Measurements from ENCODE around the gene FOXF1.

The FOXF1 gene

GRCh38 chr16:86516623-86517003 lies 6.3 kb downstream of the FOXF1 start:
- DNase-seq (ENCODE audit: low read depth in 1 of 2, low spot score in 1 of 2) = no peak

GRCh38 chr16:86517033-86517432 lies 6.7 kb downstream of the FOXF1 start:
- no peak for DNase-seq (ENCODE audit: low read depth in 1 of 2, low spot score in 1 of 2)

- DNase-seq (ENCODE audit: low read depth in 1 of 2, low spot score in 1 of 2) = no peak
Measured at GRCh38 chr16:86517652-86518258, 7.4 kb downstream of the FOXF1 start.

- DNase-seq (ENCODE audit: low read depth in 1 of 2, low spot score in 1 of 2) = no peak
Measured at GRCh38 chr16:86519007-86519648, 8.8 kb downstream of the FOXF1 start.

- DNase-seq (ENCODE audit: low read depth in 1 of 2, low spot score in 1 of 2) = peak; percentile 22 to 37
Measured at GRCh38 chr16:86519649-86520316, 9.5 kb downstream of the FOXF1 start.

- no peak for DNase-seq (ENCODE audit: low read depth in 1 of 2, low spot score in 1 of 2)
Measured at GRCh38 chr16:86520317-86521210, 10.2 kb downstream of the FOXF1 start.

DNA sequence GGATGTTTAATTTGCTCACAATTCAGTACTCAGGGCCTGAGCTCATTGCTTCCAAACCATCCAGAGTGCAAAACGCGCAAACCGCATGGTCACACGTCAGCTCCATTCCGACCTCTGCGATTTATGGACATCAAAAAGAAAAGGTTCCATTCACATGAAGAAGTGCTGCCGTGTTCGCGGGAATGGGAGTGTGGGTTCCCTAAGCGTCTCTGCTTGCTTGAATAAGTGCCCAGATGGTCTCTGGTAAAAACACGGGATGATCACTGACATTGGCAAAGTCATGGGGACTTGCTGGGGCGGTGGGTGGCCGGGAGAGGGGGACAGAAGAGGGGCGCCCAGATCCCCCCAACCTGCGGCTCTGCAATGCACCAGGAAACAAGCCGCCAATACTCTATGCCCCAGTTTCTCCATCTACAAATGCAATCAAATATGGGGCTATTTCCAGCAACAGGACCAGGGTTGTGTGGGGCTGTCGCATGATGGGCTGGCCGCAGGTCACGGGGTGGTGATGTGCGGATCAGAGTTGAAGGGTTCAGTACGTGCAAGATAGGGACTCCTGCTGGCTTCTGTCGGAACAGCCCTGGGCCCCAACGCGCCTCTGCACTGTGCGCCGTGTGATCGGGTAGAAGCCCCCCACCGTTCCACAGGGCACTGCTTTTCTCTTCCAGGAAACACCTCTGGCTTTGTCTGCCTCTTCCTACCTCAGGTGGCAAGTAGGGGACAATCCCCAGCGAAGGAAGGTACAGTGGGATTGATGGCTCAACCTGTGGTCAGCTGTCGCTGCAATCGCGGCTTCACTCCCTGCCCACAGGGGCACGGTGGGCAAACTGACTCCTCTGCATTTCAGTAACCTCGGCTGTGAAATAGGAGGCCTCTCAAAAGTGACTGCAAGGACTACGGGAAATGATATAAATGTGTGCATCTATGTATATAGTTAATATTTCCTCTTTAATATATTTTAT lies 11.2 kb downstream of the FOXF1 start:
- no peak for DNase-seq (ENCODE audit: low read depth in 1 of 2, low spot score in 1 of 2)

- DNase-seq (ENCODE audit: low read depth in 1 of 2, low spot score in 1 of 2) = no peak
Measured at GRCh38 chr16:86522634-86523033, 12.3 kb downstream of the FOXF1 start.

DNA sequence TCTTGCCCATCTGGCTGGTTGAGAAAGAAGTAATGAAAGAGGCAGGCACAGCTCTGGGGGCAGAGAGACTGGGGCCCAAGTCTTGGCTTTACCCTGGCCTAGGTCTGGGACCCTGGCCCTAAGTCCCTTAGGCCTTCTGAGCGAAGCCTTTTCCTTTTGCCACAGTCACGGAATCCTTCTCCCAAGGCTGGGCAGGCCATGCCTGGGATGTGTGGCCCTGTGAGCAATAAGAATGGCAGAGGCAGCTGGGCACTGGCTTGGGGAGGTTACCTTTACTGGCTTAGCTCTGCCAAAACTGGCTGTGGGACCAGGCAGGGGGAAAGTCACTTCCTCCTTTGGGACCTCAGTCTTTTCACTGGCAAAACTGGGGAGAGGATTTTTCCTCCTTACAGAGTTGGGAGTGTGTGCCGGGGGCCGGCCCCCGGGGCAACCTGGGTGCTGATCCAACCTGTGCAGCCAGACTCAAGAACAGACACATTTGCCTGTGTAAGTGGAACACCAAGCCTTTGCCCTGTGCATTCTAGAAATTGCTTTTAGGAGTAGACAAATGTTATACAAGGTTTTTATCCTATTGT lies 12.9 kb downstream of the FOXF1 start:
- no peak for DNase-seq (ENCODE audit: low read depth in 1 of 2, low spot score in 1 of 2)

- no peak for DNase-seq (ENCODE audit: low read depth in 1 of 2, low spot score in 1 of 2)
Measured at GRCh38 chr16:86524029-86524428, 13.7 kb downstream of the FOXF1 start.

- DNase-seq (ENCODE audit: low read depth in 1 of 2, low spot score in 1 of 2) = no peak
Measured at GRCh38 chr16:86525696-86526095, 15.4 kb downstream of the FOXF1 start.

GRCh38 chr16:86527366-86527765 lies 17.0 kb downstream of the FOXF1 start:
- no peak for DNase-seq (ENCODE audit: low read depth in 1 of 2, low spot score in 1 of 2)

DNA sequence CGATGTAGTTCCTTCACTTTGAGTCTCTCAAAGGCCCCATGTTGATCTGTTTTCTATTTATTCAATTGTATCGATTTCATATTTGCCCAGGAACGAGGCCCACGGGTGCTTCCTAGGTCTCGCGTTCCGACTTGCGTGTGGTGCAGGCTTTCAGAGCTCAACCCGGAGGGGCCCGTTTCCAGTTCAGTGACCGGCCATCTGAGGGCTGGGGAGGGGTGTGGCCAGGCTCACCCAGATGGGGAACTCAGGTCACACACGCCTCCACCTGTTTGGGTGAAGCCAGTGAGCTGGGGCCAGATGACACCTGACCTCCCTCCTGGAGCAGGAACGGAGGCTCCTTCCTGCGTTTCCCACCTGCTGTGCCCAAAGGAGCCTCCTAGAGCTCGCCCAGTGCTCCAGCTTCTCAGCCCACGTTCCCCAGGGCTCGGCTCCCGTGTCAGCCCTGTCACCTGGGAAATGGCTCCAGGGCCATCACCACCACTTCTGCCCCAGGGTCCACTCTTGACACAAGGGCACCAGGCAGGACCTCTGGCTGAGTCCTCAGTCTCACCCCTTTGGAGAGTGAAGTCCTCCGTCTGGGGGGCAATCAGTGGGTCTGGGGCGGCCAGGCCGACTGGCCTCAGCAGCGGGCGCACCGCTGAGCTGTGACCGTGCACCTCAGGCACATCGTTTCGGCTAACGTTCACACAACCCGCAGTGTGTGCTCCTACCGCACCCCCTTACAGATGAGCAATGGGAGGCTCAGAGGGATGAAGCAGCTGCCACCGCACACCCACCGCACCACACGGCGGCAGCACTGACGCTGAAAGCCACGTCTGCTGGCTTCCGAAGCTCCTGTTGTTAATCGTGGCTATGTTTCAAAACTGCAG lies 18.0 kb downstream of the FOXF1 start:
- DNase-seq (ENCODE audit: low read depth in 1 of 2, low spot score in 1 of 2) = no peak

- DNase-seq (ENCODE audit: low read depth in 1 of 2, low spot score in 1 of 2) = no peak
Measured at GRCh38 chr16:86529160-86529559, 18.8 kb downstream of the FOXF1 start.

GRCh38 chr16:86530251-86531190 lies 20.2 kb downstream of the FOXF1 start:
- DNase-seq (ENCODE audit: low read depth in 1 of 2, low spot score in 1 of 2) = no peak

DNA sequence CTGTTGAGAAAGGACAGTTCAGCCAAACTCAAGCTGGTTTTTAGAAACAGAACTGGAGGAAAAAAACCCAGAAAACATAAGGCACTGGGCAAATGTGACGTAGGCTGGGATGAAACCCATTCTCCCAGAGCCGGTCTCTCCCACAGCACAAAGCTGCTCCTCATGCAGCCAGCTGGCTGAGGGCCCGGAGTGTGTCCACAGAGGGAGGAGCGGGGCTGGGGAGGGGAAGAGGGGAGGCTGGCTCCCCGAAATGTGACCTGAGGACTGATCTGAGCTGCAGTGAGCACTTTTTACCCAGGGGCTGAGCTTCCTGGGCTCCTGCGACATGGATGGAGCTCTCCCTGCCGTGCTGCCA lies 20.8 kb downstream of the FOXF1 start:
- DNase-seq (ENCODE audit: low read depth in 1 of 2, low spot score in 1 of 2) = no peak

GRCh38 chr16:86531641-86532525 lies 21.6 kb downstream of the FOXF1 start:
- no peak for DNase-seq (ENCODE audit: low read depth in 1 of 2, low spot score in 1 of 2)

Data from activated T-helper 1 cell treated with anti-CD3 and anti-CD28 coated beads, Interleukin-2, amount 50 U/mL, for 16 hours (primary cell).